Measurements from ENCODE around the gene MSH2. TPM values are rescaled to one million over a fixed set of nuclear protein-coding genes. Genes with fewer than 3 reads are reported as not detected.
"Not testable (repeated sequence)": the region's sequence is repeated elsewhere in the genome, so short reads cannot be mapped to it uniquely, and the experiment has no call there.

MSH2 gene
- total RNA-seq, 2 donors from 2014 or later: 4.3 to 8.9 TPM

DNA sequence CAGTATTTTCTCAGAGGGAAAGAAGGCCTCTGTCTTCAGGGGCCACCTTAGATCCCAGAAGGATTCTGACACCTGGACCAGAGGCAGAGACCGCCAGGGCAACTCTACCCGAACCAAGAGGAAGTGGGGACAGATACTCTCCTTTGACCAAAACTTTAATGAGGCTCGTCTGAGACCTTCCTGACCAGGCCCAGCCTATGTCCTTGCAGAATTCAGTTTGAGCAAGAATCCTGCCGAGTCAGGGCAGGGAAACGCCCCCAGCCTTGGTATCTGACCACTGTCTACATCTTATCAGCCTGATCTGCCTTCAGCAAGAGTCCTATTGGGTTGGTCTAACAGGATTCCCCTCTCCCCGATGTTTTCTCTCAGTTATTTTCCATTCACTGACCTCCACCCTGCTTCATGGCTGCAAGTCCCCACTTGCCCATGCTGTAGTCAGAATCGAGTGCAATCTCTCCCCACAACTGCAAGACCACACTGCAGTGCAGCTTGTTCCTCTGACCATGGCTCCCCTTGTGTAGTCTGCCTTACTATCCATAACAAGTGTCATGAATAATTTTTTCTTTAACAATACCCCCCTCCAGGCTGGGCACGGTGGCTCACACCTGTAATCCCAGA, 95.0 kb downstream of the MSH2 start:
- Histone ChIP-seq H3K4me3 (no peak overlapping the region), H3K36me3 (no peaks in the 10 kb centered on the region), H3K27ac (no peak overlapping the region), H3K9me3 (no peaks in the 10 kb centered on the region), H3K4me1 (no peaks in the 10 kb centered on the region), H3K27me3 (no peaks in the 10 kb centered on the region)
- TF ChIP-seq CTCF (IDR thresholded peaks at IDR 0.05): no peak
- no peak for DNase-seq (ENCODE audit: low spot score)

DNA sequence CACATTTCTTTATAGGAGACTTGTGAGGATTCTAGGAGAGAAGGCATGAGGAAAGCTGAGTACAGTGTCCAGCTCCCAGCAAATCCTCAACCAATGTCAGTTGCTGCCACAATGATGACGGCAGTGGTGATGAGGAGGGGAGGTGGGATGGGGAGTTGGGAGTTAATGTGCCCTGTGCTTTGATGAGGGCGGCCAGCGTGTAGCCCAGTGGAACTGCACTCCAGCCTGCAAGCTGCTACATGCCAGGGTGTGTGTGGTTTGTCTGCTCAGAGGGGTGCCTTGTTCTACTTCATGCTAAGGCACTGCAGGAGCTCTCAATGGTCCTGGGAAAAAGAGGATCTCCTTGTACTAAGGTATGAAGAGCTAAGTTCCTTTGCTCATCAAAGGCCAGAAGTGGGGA, 96.1 kb downstream of the MSH2 start:
- Histone ChIP-seq H3K36me3 (no peaks in the 10 kb centered on the region), H3K4me3 (no peak overlapping the region), H3K27me3 (no peaks in the 10 kb centered on the region), H3K4me1 (no peaks in the 10 kb centered on the region), H3K27ac (no peak overlapping the region), H3K9me3 (no peaks in the 10 kb centered on the region)
- no peak for TF ChIP-seq CTCF (IDR thresholded peaks at IDR 0.05)
- no peak for DNase-seq (ENCODE audit: low spot score)

GRCh38 chr2:47499621-47500309, 96.8 kb downstream of the MSH2 start:
- Histone ChIP-seq H3K4me3 (no peak overlapping the region), H3K4me1 (no peaks in the 10 kb centered on the region)

DNA sequence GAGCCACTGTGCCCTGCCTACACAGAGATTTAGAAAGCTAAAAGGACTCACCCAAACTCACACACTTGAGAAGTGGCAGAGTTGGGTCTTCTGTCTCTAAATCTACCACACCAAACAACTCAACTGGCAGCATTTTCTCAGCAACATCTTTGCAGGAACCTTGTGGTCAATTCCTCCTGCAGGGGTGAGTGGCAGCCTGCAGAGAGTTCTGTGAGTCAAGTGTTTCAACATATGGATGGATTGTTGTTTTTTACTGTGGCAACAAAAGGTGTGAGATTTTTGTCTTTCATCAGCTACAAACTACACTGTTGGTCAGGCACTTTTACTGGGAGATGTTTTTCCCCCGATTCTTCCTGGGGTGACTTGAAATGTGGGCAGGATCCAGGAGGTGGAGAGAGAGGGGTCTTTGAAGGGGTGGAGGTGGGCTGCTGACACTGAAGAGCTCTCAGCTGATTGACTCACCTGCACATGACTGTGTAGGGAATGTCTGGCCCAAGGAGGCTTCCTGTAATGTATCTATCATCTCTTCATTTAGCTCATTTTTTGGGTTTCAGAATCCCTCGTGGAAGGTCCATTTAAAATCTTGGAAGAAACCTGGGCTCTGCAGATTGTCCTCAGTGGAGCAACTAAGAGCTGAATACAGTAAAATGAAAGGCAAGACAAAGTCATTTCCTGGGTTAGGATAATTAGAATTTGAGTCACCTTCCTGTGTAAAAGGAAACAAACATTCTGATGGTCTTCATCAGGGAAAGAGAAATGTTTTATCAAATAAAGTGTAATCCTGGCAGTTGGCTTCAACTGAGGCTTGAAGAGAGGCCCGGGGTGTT, 98.6 kb downstream of the MSH2 start:
- no peak for DNase-seq (ENCODE audit: low spot score)
- H3K27ac ChIP-seq: no peak overlapping the region

More at GRCh38 chr2:47499621-47500309, 96.8 kb downstream of the MSH2 start:
- Histone ChIP-seq H3K27me3 (no peaks in the 10 kb centered on the region), H3K36me3 (no peaks in the 10 kb centered on the region), H3K27ac (no peak overlapping the region), H3K9me3 (no peaks in the 10 kb centered on the region)
- DNase-seq (ENCODE audit: low spot score): no peak
- no peak for TF ChIP-seq CTCF (IDR thresholded peaks at IDR 0.05)

GRCh38 chr2:47502498-47502897, 99.5 kb downstream of the MSH2 start:
- not testable (repeated sequence) for DNase-seq (ENCODE audit: low spot score); H3K27ac ChIP-seq; H3K27me3 ChIP-seq; H3K4me1 ChIP-seq; H3K36me3 ChIP-seq; H3K4me3 ChIP-seq; H3K9me3 ChIP-seq

More for the DNA sequence above, 98.6 kb downstream of the MSH2 start:
- TF ChIP-seq CTCF (IDR thresholded peaks at IDR 0.05): no peak
- Histone ChIP-seq H3K9me3 (no peaks in the 10 kb centered on the region), H3K4me1 (no peaks in the 10 kb centered on the region), H3K27me3 (no peaks in the 10 kb centered on the region), H3K4me3 (no peak overlapping the region), H3K36me3 (no peaks in the 10 kb centered on the region)

GRCh38 chr2:47503481-47504070, 100.6 kb downstream of the MSH2 start:
- Histone ChIP-seq H3K9me3 (no peaks in the 10 kb centered on the region), H3K36me3 (no peaks in the 10 kb centered on the region), H3K4me1 (no peaks in the 10 kb centered on the region), H3K27me3 (no peaks in the 10 kb centered on the region), H3K4me3 (no peak overlapping the region), H3K27ac (no peak overlapping the region)
- no peak for TF ChIP-seq CTCF (IDR thresholded peaks at IDR 0.05)
- DNase-seq (ENCODE audit: low spot score): no peak

All from right atrium auricular region (tissue), 2 donors.